BLaER1 (cell line): ENCODE results near the gene TTLL11.
A peak's percentile ranks its signal among the peaks of the same experiment; 100 is the strongest.

ENCODE experiments used
- H3K27ac ChIP-seq: shearing (Covaris generic); formaldehyde crosslinking; 2 replicates; pipeline ENCODE4 v1.8.1; 2022
- H3K27me3 ChIP-seq: shearing (Covaris generic); formaldehyde crosslinking; 2 replicates; pipeline ENCODE4 v1.8.1; 2022
- H3K36me3 ChIP-seq: shearing (Covaris generic); formaldehyde crosslinking; 2 replicates; pipeline ENCODE4 v1.8.1; 2022
- H3K4me1 ChIP-seq: shearing (Covaris generic); formaldehyde crosslinking; 2 replicates; pipeline ENCODE4 v1.8.1; 2022
- H3K4me2 ChIP-seq: shearing (Covaris generic); formaldehyde crosslinking; 2 replicates; pipeline ENCODE4 v1.8.1; 2022
- H3K4me3 ChIP-seq: shearing (Covaris generic); formaldehyde crosslinking; 2 replicates; pipeline ENCODE4 v1.8.1; 2022
- H3K9ac ChIP-seq: shearing (Covaris generic); formaldehyde crosslinking; 2 replicates; pipeline ENCODE4 v1.8.1; 2022
- H3K9me3 ChIP-seq: shearing (Covaris generic); formaldehyde crosslinking; 2 replicates; pipeline ENCODE4 v1.8.1; 2022
- H4K20me1 ChIP-seq: shearing (Covaris generic); formaldehyde crosslinking; 2 replicates; pipeline ENCODE4 v1.8.1; 2022
- Cebpa-rat ChIP-seq: shearing (Covaris generic); IDR thresholded peaks from 2 replicates; pipeline ENCODE4 v1.8.1; 2022

The TTLL11 gene

GRCh38 chr9:121776001-121776738 is 316.9 kb downstream of the TTLL11 start:
- Histone ChIP-seq H3K27me3 (no peaks in the 10 kb centered on the region), H3K9me3 (peaks cover 14% of the 10 kb centered on the region), H3K36me3 (peaks cover 73% of the 10 kb centered on the region), H3K27ac (peak overlapping the region; percentile 71), H3K4me2 (no peak overlapping the region), H4K20me1 (no peaks in the 10 kb centered on the region), H3K9ac (no peak overlapping the region; the same call in 1 of the 2 replicates), H3K4me1 (peaks cover 50% of the 10 kb centered on the region), H3K4me3 (no peak overlapping the region)
- no peak for TF ChIP-seq Cebpa-rat

GRCh38 chr9:121774715-121775613 is 318.1 kb downstream of the TTLL11 start:
- Histone ChIP-seq H3K27ac (peak overlapping the region; percentile 71), H3K9me3 (peaks cover 14% of the 10 kb centered on the region), H3K4me2 (peak overlapping the region; percentile 78), H3K4me3 (peak overlapping the region; percentile 9; the same call in 1 of the 2 replicates), H3K27me3 (no peaks in the 10 kb centered on the region), H4K20me1 (no peaks in the 10 kb centered on the region), H3K9ac (peak overlapping the region; percentile 22; the same call in 1 of the 2 replicates), H3K4me1 (peaks cover 37% of the 10 kb centered on the region), H3K36me3 (peaks cover 75% of the 10 kb centered on the region)
- TF ChIP-seq Cebpa-rat: no peak

- Histone ChIP-seq H3K4me3 (peak overlapping the region; percentile 9; the same call in 1 of the 2 replicates), H3K27me3 (no peaks in the 10 kb centered on the region), H4K20me1 (no peaks in the 10 kb centered on the region), H3K4me1 (peaks cover 32% of the 10 kb centered on the region), H3K36me3 (peaks cover 83% of the 10 kb centered on the region), H3K9me3 (peaks cover 14% of the 10 kb centered on the region), H3K9ac (peak overlapping the region; percentile 22; the same call in 1 of the 2 replicates), H3K4me2 (peak overlapping the region; percentile 78), H3K27ac (peak overlapping the region; percentile 71)
- TF ChIP-seq Cebpa-rat: no peak
These were observed 319.0 kb downstream of the TTLL11 start for GRCh38 chr9:121773954-121774714.

GRCh38 chr9:121773286-121773953 is 319.7 kb downstream of the TTLL11 start:
- peak overlapping the region; percentile 78 for H3K4me2 ChIP-seq
- H3K36me3 ChIP-seq: peaks cover 87% of the 10 kb centered on the region
- no peaks in the 10 kb centered on the region for H4K20me1 ChIP-seq
- H3K9ac ChIP-seq: no peak overlapping the region; the same call in 1 of the 2 replicates
- TF ChIP-seq Cebpa-rat: no peak
- peaks cover 32% of the 10 kb centered on the region for H3K4me1 ChIP-seq
- H3K27me3 ChIP-seq: no peaks in the 10 kb centered on the region
- peak overlapping the region; percentile 71 for H3K27ac ChIP-seq
- peaks cover 9% of the 10 kb centered on the region for H3K9me3 ChIP-seq
- no peak overlapping the region for H3K4me3 ChIP-seq

- Histone ChIP-seq H3K4me3 (no peak overlapping the region), H3K4me2 (no peak overlapping the region), H3K4me1 (peaks cover 32% of the 10 kb centered on the region), H3K27ac (peak overlapping the region; percentile 29; the same call in 1 of the 2 replicates), H3K36me3 (peaks cover 87% of the 10 kb centered on the region), H3K9me3 (peaks cover 2% of the 10 kb centered on the region), H3K27me3 (no peaks in the 10 kb centered on the region), H4K20me1 (no peaks in the 10 kb centered on the region), H3K9ac (no peak overlapping the region)
- TF ChIP-seq Cebpa-rat: no peak
These were observed 320.4 kb downstream of the TTLL11 start for GRCh38 chr9:121772600-121773285.
